Gastroesophageal sphincter (tissue), 4 donors: Measurements from ENCODE around the gene ZSCAN9. TPM values are rescaled to one million over a fixed set of nuclear protein-coding genes. Genes with fewer than 3 reads are reported as not detected.

ENCODE experiments used
- ATAC-seq: fragments of 150-250 bp; one replicate; pipeline ENCODE4 v1.9.1; 2016; ENCODE audit warnings: mild to moderate bottlenecking, moderate library complexity
- H3K27ac ChIP-seq, 4 donors: fragments of 200-600 bp; sonication (generic) in 3 of 4; 1 replicate in 3 of 4; 2 replicates in 1 of 4; pipeline ENCODE4 v1.5.1; 2016 to 2019
- H3K27me3 ChIP-seq: fragments of 200-600 bp; sonication (generic); one replicate; pipeline ENCODE4 v1.5.1; 2019
- H3K36me3 ChIP-seq, 2 donors: fragments of 200-600 bp; sonication (generic); one replicate each; pipeline ENCODE4 v1.5.1; 2019; ENCODE audit warnings: control low read depth in 1 of 2
- H3K4me1 ChIP-seq, 3 donors: fragments of 200-600 bp; sonication (generic); 1 replicate in 2 of 3; 2 replicates in 1 of 3; pipeline ENCODE4 v1.5.1; 2016 to 2019; ENCODE audit warnings: control low read depth in 2 of 3
- H3K4me3 ChIP-seq, 2 donors: fragments of 200-600 bp; sonication (generic); one replicate each; pipeline ENCODE4 v1.5.1; 2019; ENCODE audit warnings: mild to moderate bottlenecking in 1 of 2, moderate library complexity in 1 of 2
- H3K9me3 ChIP-seq, 3 donors: fragments of 200-600 bp; sonication (generic); one replicate each; pipeline ENCODE4 v1.5.1; 2017 to 2019; ENCODE audit warnings: control low read depth in 2 of 3
- EP300 ChIP-seq: sonication (generic); formaldehyde crosslinking; IDR thresholded peaks from one replicate; pipeline ENCODE4 v1.6.1; 2017; ENCODE audit warnings: antibody characterized with exemption, mild to moderate bottlenecking
- POLR2A ChIP-seq, 2 donors: fragments of 450-650 bp; IDR thresholded peaks; one replicate each; pipeline ENCODE4 v1.6.1; 2017; ENCODE audit warnings: antibody characterized with exemption in 2 of 2, mild to moderate bottlenecking in 2 of 2, moderate library complexity in 1 of 2
- POLR2AphosphoS5 ChIP-seq: sonication (generic); formaldehyde crosslinking; IDR thresholded peaks from one replicate; pipeline ENCODE4 v1.6.1; 2017; ENCODE audit warnings: antibody characterized with exemption
- WGBS, 2 donors: methylation state at CpG; one replicate each; pipeline ENCODE4 v1.1.5; 2018; ENCODE audit warnings: low coverage in 1 of 2; 5-methylcytosine and 5-hydroxymethylcytosine counted together
- total RNA-seq, 4 donors: library from RNA; depleted of rRNA; stranded (reverse); fragments of >200 nt; gene quantifications; one replicate each; pipeline ENCODE4 v1.1.0, GENCODE V29; 2016
- TF ChIP-seq, protein P1 (sequence below), 4 experiments: fragments of 200-600 bp in 2 of 4; fragments of 450-650 bp in 2 of 4; sonication (generic) in 1 of 4; IDR thresholded peaks; one replicate each; pipeline ENCODE4 v1.5.1; 2017 to 2019; ENCODE audit warnings: antibody characterized with exemption in 4 of 4, mild to moderate bottlenecking in 2 of 4, moderate library complexity in 2 of 4

Gene ZSCAN9
- total RNA-seq, 4 donors from 2014 or later, result 11.4 to 17.1 (median 12.9) TPM

GRCh38 chr6:28200020-28200419 lies 25.1 kb upstream of the ZSCAN9 start:
- no peak for ATAC-seq
- no peak overlapping the region for H3K4me3 ChIP-seq
- 44 to 67% methylated on average over 1 of the region's 1 CpG for WGBS, 2 donors

GRCh38 chr6:28203201-28203600 lies 21.9 kb upstream of the ZSCAN9 start:
- H3K27ac ChIP-seq, result no peak overlapping the region
- H3K4me1 ChIP-seq, result peaks cover 0 to 13% (median 7%) of the 10 kb centered on the region in 3 donors
- 21 to 28% methylated on average over 3 to 4 of the region's 4 CpGs for WGBS, 2 donors
- TF ChIP-seq POLR2A (IDR thresholded peaks at IDR 0.05), result no peak
- TF ChIP-seq EP300, result no peak
- TF ChIP-seq POLR2AphosphoS5, result no peak
- TF ChIP-seq, protein P1, sequence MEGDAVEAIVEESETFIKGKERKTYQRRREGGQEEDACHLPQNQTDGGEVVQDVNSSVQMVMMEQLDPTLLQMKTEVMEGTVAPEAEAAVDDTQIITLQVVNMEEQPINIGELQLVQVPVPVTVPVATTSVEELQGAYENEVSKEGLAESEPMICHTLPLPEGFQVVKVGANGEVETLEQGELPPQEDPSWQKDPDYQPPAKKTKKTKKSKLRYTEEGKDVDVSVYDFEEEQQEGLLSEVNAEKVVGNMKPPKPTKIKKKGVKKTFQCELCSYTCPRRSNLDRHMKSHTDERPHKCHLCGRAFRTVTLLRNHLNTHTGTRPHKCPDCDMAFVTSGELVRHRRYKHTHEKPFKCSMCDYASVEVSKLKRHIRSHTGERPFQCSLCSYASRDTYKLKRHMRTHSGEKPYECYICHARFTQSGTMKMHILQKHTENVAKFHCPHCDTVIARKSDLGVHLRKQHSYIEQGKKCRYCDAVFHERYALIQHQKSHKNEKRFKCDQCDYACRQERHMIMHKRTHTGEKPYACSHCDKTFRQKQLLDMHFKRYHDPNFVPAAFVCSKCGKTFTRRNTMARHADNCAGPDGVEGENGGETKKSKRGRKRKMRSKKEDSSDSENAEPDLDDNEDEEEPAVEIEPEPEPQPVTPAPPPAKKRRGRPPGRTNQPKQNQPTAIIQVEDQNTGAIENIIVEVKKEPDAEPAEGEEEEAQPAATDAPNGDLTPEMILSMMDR (IDR thresholded peaks at IDR 0.05), result no peak
- H3K27me3 ChIP-seq, result peaks cover 79% of the 10 kb centered on the region
- ATAC-seq, result no peak
- H3K9me3 ChIP-seq, result peaks cover 0 to 30% (median 0%) of the 10 kb centered on the region in 3 donors
- no peaks in the 10 kb centered on the region for H3K36me3 ChIP-seq
- H3K4me3 ChIP-seq, result no peak overlapping the region

More at GRCh38 chr6:28200020-28200419, 25.1 kb upstream of the ZSCAN9 start:
- Histone ChIP-seq H3K27ac (no peak overlapping the region), H3K9me3 (peaks cover 0 to 36% (median 0%) of the 10 kb centered on the region in 3 donors), H3K36me3 (no peaks in the 10 kb centered on the region), H3K4me1 (no peaks in the 10 kb centered on the region), H3K27me3 (peaks cover 48% of the 10 kb centered on the region)
- TF ChIP-seq POLR2AphosphoS5, result no peak
- no peak for TF ChIP-seq POLR2A (IDR thresholded peaks at IDR 0.05)
- TF ChIP-seq, protein P1 (IDR thresholded peaks at IDR 0.05), result no peak
- TF ChIP-seq EP300, result no peak

GRCh38 chr6:28205879-28206278 lies 19.2 kb upstream of the ZSCAN9 start:
- Histone ChIP-seq H3K27me3 (peaks cover 95% of the 10 kb centered on the region), H3K9me3 (peaks cover 0 to 30% (median 0%) of the 10 kb centered on the region in 3 donors), H3K4me1 (peaks cover 0 to 15% (median 7%) of the 10 kb centered on the region in 3 donors), H3K27ac (no peak overlapping the region), H3K36me3 (no peaks in the 10 kb centered on the region), H3K4me3 (no peak overlapping the region)
- 64 to 80% methylated on average over 1 of the region's 1 CpG for WGBS, 2 donors
- no peak for ATAC-seq
- no peak for TF ChIP-seq POLR2AphosphoS5
- TF ChIP-seq, protein P1 (IDR thresholded peaks at IDR 0.05), result no peak
- no peak for TF ChIP-seq POLR2A (IDR thresholded peaks at IDR 0.05)
- TF ChIP-seq EP300, result no peak

- Histone ChIP-seq H3K4me3 (no peak overlapping the region), H3K36me3 (no peaks in the 10 kb centered on the region), H3K9me3 (peaks cover 0 to 30% (median 0%) of the 10 kb centered on the region in 3 donors), H3K4me1 (peaks cover 0 to 15% (median 7%) of the 10 kb centered on the region in 3 donors), H3K27ac (no peak overlapping the region), H3K27me3 (peaks cover 97% of the 10 kb centered on the region)
- WGBS, 2 donors, result 31 to 45% methylated on average over 3 of the region's 3 CpGs
- ATAC-seq, result no peak
- no peak for TF ChIP-seq POLR2A (IDR thresholded peaks at IDR 0.05)
These were observed 18.5 kb upstream of the ZSCAN9 start for GRCh38 chr6:28206527-28206926.

DNA sequence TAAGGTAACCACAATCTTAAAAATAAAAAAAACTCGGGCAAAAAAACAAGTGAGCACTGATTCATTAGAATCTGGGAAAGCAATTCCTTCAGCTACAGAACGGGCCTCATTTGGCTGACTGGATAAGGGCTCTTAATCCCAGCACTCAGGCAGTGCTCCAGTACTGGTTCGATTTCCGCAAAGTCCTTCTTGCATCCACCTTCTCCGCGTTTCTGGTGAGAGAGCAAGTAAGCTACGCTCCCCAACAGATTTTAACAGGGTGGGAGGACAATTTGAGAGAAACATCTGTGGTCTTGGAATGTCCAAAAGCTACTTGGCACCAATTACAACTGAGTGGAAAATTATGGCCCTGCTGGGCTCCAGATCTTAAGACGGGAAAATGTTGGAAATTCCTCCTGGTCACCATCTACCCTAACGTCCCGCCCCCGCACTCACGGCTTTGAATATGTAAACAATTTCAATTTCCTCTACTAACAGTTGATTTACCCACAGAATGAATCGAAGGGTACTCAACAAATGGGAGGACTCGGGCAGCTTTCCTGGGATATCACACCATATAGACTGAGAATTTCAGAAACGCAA lies 18.1 kb upstream of the ZSCAN9 start:
- Histone ChIP-seq H3K4me1 (peaks cover 0 to 15% (median 7%) of the 10 kb centered on the region in 3 donors), H3K4me3 (peak overlapping the region in 1 of 2 donors; percentile 29), H3K36me3 (no peaks in the 10 kb centered on the region), H3K9me3 (peaks cover 0 to 30% (median 0%) of the 10 kb centered on the region in 3 donors), H3K27ac (no peak overlapping the region), H3K27me3 (peaks cover 99% of the 10 kb centered on the region)
- TF ChIP-seq POLR2A (IDR thresholded peaks at IDR 0.05) (no peak), POLR2AphosphoS5 (no peak), EP300 (no peak)
- TF ChIP-seq, protein P1 (IDR thresholded peaks at IDR 0.05), result no peak
- 9 to 13% methylated on average over 12 to 15 of the region's 15 CpGs for WGBS, 2 donors
- ATAC-seq, result no peak
